ENCODE data around the gene ZNF697. TPM values are rescaled to one million over a fixed set of nuclear protein-coding genes. Genes with fewer than 3 reads are reported as not detected.
"Not testable (repeated sequence)": the region's sequence is repeated elsewhere in the genome, so short reads cannot be mapped to it uniquely, and the experiment has no call there.

Gene ZNF697
- total and polyA plus RNA-seq, 7 donors: 0.60 to 6.6 (median 2.4) TPM

DNA sequence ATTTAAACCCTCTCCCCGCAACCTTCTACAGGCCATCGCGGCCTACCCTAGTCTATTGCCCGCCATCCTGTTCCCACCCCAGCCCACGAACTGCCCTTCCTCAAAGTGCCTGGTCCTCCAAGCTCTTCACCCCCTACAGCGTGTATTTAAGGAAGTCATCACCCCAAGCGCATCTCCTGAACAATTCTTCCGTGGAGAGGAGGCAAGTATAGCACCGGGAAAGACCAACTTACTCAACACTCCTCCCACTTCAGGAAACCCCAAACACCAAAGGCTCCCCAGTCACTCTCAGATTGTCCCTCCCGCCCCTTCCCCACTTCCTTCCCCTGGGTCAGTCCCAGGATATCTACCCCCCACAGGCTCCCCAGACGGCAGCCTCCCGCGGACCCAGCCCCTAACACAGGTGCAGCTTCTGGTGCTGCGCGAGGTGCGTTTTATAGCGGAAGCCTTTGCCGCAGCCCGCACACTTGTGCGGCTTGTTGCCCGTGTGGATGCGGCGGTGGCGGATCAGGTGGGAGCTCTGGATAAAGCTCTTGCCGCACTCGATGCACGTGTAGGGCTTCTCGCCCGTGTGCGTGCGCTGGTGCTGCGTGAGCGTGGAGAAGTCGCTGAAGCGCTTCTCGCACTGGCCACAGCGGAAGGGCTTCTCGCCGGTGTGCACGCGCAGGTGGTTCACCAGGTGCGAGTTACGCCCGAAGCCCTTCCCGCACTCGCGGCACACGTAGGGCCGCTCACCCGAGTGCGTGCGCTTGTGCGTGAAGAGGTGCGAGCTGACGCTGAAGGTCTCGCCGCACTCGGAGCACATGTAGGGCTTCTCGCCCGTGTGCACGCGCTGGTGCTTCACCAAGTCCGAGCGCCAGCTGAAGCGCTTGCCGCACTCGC, 25.5 kb downstream of the ZNF697 start:
- no peak for DNase-seq
- TF ChIP-seq, protein P1, sequence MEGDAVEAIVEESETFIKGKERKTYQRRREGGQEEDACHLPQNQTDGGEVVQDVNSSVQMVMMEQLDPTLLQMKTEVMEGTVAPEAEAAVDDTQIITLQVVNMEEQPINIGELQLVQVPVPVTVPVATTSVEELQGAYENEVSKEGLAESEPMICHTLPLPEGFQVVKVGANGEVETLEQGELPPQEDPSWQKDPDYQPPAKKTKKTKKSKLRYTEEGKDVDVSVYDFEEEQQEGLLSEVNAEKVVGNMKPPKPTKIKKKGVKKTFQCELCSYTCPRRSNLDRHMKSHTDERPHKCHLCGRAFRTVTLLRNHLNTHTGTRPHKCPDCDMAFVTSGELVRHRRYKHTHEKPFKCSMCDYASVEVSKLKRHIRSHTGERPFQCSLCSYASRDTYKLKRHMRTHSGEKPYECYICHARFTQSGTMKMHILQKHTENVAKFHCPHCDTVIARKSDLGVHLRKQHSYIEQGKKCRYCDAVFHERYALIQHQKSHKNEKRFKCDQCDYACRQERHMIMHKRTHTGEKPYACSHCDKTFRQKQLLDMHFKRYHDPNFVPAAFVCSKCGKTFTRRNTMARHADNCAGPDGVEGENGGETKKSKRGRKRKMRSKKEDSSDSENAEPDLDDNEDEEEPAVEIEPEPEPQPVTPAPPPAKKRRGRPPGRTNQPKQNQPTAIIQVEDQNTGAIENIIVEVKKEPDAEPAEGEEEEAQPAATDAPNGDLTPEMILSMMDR (IDR thresholded peaks at IDR 0.05): no peak
- TF ChIP-seq POLR2A (IDR thresholded peaks at IDR 0.05): no peak
- TF ChIP-seq POLR2AphosphoS5 (IDR thresholded peaks at IDR 0.05): no peak
- TF ChIP-seq EP300 (IDR thresholded peaks at IDR 0.05): no peak
- H3K27me3 ChIP-seq: no peaks in the 10 kb centered on the region
- H3K27ac ChIP-seq: no peak overlapping the region
- H3K4me3 ChIP-seq: no peak overlapping the region
- peaks cover 5 to 29% (median 12%) of the 10 kb centered on the region in 4 donors for H3K36me3 ChIP-seq
- no peaks in the 10 kb centered on the region for H3K9me3 ChIP-seq
- intact Hi-C loops (cut with DNase I): no loop called here
- 95 to 97% methylated on average over 67 of the region's 67 CpGs for WGBS, 2 donors
- H3K4me1 ChIP-seq: peaks cover 0 to 20% (median 13%) of the 10 kb centered on the region in 4 donors

DNA sequence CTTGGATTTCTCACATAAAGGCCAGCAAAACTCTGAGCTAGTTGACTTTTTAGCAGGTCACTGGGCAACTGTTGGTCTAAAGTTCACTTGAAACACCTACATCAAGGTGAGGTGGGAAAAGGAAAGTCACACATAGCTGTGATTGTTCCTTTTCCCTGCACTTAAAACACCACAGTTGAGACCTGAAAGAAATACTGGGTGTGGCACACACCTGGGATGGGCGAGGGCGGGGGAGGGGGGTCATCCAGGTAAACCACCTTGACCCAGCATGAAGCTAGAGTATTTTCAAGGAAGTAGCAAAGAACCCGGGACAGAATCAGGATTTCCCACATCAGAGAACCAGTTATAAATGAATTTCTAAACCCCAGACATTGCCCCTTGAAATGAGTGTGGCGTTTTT, 26.4 kb downstream of the ZNF697 start:
- DNase-seq: no peak
- Histone ChIP-seq H3K36me3 (peaks cover 5 to 29% (median 12%) of the 10 kb centered on the region in 4 donors), H3K9me3 (no peaks in the 10 kb centered on the region), H3K4me3 (no peak overlapping the region), H3K4me1 (peaks cover 0 to 12% (median 5%) of the 10 kb centered on the region in 4 donors), H3K27me3 (no peaks in the 10 kb centered on the region), H3K27ac (no peak overlapping the region)
- TF ChIP-seq, protein P1 (IDR thresholded peaks at IDR 0.05): no peak
- TF ChIP-seq POLR2AphosphoS5 (IDR thresholded peaks at IDR 0.05): no peak
- TF ChIP-seq EP300 (IDR thresholded peaks at IDR 0.05): no peak
- no peak for TF ChIP-seq POLR2A (IDR thresholded peaks at IDR 0.05)
- 29 to 70% methylated on average over 4 of the region's 4 CpGs for WGBS, 2 donors
- intact Hi-C loops (cut with DNase I): no loop called here

DNA sequence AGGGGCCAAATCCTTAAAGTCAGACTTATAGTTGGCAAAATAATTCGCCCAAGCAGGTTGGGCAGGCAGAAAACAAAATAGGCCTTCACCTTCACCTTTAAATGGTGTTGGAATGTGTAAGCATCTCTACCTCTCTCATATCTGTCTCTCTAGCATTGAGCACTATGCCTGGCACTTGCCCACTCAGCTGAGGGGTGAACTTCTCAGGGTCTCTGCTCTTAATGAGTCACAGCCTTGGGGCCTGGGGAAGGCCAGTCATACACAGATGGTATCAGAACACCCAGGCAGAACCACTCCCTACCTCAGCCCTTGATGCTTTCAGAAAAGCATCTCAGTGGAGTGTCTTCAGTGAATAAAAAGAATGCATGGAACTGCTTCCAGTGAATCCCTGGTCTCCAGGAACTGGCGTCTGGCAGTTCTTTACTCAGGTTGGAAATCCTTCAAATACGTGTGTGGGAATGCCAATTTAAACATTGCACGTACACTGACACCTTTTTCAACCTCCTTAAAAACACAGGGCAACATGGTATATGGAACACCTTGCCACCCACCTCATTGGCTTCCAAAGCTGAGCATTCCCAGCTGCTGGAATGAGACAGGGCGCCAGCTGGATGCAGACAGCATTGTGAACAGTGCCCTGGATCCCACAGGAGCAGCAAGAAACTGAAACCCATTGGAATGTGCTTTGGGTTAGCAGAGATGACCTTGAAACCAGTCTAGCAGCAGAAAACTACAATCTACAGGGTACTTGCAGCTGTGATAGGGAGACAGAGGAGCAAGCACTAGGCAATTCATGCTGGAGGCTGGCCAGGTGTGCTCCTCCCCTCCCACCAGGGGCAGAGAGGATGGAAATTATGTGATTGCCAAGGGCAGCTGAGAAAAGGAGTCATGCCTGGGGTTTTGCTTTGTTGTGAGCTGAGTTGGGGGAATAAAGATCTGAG, 30.0 kb downstream of the ZNF697 start:
- TF ChIP-seq, protein P1 (IDR thresholded peaks at IDR 0.05): no peak
- TF ChIP-seq EP300 (IDR thresholded peaks at IDR 0.05): no peak
- no peak for TF ChIP-seq POLR2A (IDR thresholded peaks at IDR 0.05)
- no peak for TF ChIP-seq POLR2AphosphoS5 (IDR thresholded peaks at IDR 0.05)
- intact Hi-C loops (cut with DNase I): no loop called here
- Histone ChIP-seq H3K36me3 (peaks cover 0 to 8% (median 5%) of the 10 kb centered on the region in 4 donors), H3K27me3 (no peaks in the 10 kb centered on the region), H3K9me3 (no peaks in the 10 kb centered on the region), H3K4me3 (no peak overlapping the region), H3K27ac (no peak overlapping the region), H3K4me1 (peaks cover 0 to 4% (median 0%) of the 10 kb centered on the region in 4 donors)
- DNase-seq: no peak
- WGBS, 2 donors: 68 to 73% methylated on average over 5 of the region's 5 CpGs

DNA sequence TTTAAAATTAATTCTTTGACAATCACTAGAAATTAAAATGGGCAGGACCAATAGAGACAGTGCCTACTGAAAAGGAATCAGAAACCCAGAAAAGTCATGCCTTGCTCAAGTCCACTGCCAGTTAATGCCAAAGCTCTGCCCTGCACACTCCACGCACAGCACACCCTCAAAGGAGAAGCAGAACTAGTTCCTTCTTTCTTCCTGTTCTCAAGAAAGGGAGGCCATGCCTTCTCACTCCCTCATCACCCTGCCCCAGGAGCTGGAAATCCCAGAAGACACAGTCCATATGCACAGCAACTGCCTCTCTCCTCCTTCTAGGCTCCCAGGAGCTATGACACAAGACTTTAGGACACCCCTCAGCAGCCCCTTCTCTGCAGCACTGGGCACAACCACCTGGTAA, 31.3 kb downstream of the ZNF697 start:
- H3K4me3 ChIP-seq; intact Hi-C loops (cut with DNase I); H3K27me3 ChIP-seq; H3K27ac ChIP-seq; H3K36me3 ChIP-seq; H3K9me3 ChIP-seq; DNase-seq; H3K4me1 ChIP-seq: not testable (repeated sequence)
- WGBS, 2 donors: 85 to 88% methylated on average over 1 of the region's 1 CpG

DNA sequence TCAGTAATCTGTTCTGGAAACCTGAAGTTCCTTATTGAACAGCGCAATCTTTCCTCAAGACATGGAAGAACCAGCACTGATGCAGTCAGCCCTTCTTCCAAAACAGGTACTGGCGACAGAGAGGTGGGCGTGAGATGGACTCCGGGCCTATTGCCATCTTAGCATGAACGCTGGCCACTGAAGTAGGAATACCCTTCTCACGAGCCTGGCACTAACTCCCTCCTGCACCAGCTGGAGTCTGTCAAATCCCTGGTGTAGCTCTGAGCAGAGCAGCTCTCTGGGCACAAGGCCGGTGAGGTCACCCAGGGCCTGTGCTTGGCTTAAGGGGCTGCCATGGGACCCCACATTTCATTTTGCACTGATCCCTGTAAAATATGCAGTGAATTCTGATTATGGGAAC, 33.0 kb downstream of the ZNF697 start:
- 77% methylated on average over 7 of the region's 7 CpGs for WGBS, 2 donors

More for the DNA sequence above, 33.0 kb downstream of the ZNF697 start:
- H3K4me1 ChIP-seq; intact Hi-C loops (cut with DNase I); H3K4me3 ChIP-seq; H3K9me3 ChIP-seq; H3K27me3 ChIP-seq; H3K27ac ChIP-seq; DNase-seq; H3K36me3 ChIP-seq: not testable (repeated sequence)
